GM13977 (cell line): Measurements from ENCODE around the gene RASL11A.

Experiments used
- DNase-seq: peaks from one replicate; pipeline ENCODE4 v3.0.0; 2012; ENCODE audit warnings: low spot score
- CTCF ChIP-seq: IDR thresholded peaks from 2 replicates; pipeline ENCODE4 v1.5.1; 2012; ENCODE audit warnings: mild to moderate bottlenecking, control low read depth; ENCODE audit not compliant: insufficient read depth; ENCODE audit errors: extremely low read depth, missing control alignments
- in situ Hi-C: fragments of 300-500 bp; cut with MboI; formaldehyde crosslinking; loops from one replicate; pipeline ENCODE4 v1.12.0; 2022; ENCODE audit warnings: low sequenced_read_pairs, low pct_unique_long_range_greater_than_20kb, mixed read lengths, inconsistent platforms; ENCODE audit not compliant: unreplicated experiment

The RASL11A gene

GRCh38 chr13:27257648-27258253 is 12.9 kb upstream of the RASL11A start:
- no peak for TF ChIP-seq CTCF
- DNase-seq, result no peak
- in situ Hi-C loops, result no loop called here

- no peak for TF ChIP-seq CTCF
- DNase-seq, result no peak
- in situ Hi-C loops, result no loop called here
These were observed 11.8 kb upstream of the RASL11A start for GRCh38 chr13:27258637-27259386.

- DNase-seq, result no peak
- TF ChIP-seq CTCF, result no peak
- in situ Hi-C loops, result no loop called here
These were observed 10.8 kb upstream of the RASL11A start for GRCh38 chr13:27259831-27260230.

- in situ Hi-C loops, result no loop called here
- no peak for DNase-seq
- no peak for TF ChIP-seq CTCF
These were observed 9.2 kb upstream of the RASL11A start for GRCh38 chr13:27261396-27261795.

- DNase-seq, result no peak
- in situ Hi-C loops, result no loop called here
- no peak for TF ChIP-seq CTCF
These were observed 7.2 kb upstream of the RASL11A start for GRCh38 chr13:27263438-27263837.

- DNase-seq, result no peak
- TF ChIP-seq CTCF, result no peak
- in situ Hi-C loops, result no loop called here
These were observed 6.4 kb upstream of the RASL11A start for GRCh38 chr13:27264181-27264580.
